ENCODE results near the gene ZNF892. TPM values are rescaled to one million over a fixed set of nuclear protein-coding genes. Genes with fewer than 3 reads are reported as not detected.

The ZNF892 gene
- total and polyA plus RNA-seq, 2 of the 8 experiments (the other 6 are each of a cell fraction or from before 2014, with no cell fraction given), result 1.4 to 10.7 TPM

DNA sequence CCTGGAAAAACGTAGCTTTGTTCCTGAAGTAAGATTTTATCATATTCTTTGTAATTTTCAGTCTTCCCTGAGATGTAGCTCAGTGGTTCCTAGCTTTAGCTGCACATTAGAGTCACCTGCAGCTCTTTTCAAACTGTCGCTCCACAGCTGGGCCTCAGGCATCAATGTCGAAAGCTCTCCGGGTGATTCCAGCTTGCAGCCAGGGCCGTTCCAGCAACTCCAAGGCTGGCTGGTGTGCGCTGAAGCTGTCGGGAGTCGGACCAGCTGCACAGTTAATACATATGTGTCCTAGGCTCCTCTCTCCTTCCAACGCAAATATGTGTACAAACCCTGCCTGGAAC lies 42.3 kb upstream of the ZNF892 start:
- Histone ChIP-seq H3K4me1 (replicated peaks in 1 of 4; ENCODE audit: control insufficient read depth in 3 of 4, insufficient read depth in 4 of 4, low read length in 3 of 4) (peaks cover 0 to 2% (median 0%) of the 10 kb centered on the region in 4 experiments; a peak in 2 of 7 replicates), H2BK20ac (ENCODE audit: low read length) (no peak overlapping the region), H3K14ac (ENCODE audit: insufficient read length) (no peak overlapping the region), H3K4me3 (ENCODE audit: extremely low read depth in 1 of 4, insufficient read depth in 2 of 4, low read depth in 3 of 4, low read length in 4 of 4) (peak overlapping the region; percentile 87 to 100 (median 98)), H3K4me2 (ENCODE audit: insufficient read depth in 1 of 2, low read depth in 2 of 2, low read length in 2 of 2) (peak overlapping the region; percentile 89 to 93; a peak in 3 of 4 replicates), H4K5ac (ENCODE audit: insufficient read length, low read depth, low read length) (peak overlapping the region; percentile 70), H2BK12ac (ENCODE audit: low read depth, low read length) (no peak overlapping the region; the same call in 1 of the 2 replicates), H3K79me1 (ENCODE audit: low read depth, low read length) (no peaks in the 10 kb centered on the region), H3K56ac (replicated peaks; ENCODE audit: insufficient read length, low read depth, low read length) (peak overlapping the region; percentile 23), H4K91ac (replicated peaks; ENCODE audit: insufficient read length, low read length) (peak overlapping the region; percentile 82), H3K18ac (ENCODE audit: extremely low read depth, low read length) (no peak overlapping the region), H3K23ac (ENCODE audit: insufficient read length) (no peak overlapping the region), H4K20me1 (replicated peaks in 1 of 2; ENCODE audit: control insufficient read depth in 1 of 2, insufficient read depth in 2 of 2, low read length in 2 of 2) (no peaks in the 10 kb centered on the region), H3K4ac (replicated peaks; ENCODE audit: insufficient read length, low read depth, low read length) (no peak overlapping the region), H2AK5ac (ENCODE audit: low read depth, low read length) (no peak overlapping the region), H2BK120ac (replicated peaks; ENCODE audit: low read depth, low read length) (no peak overlapping the region), H3K9ac (replicated peaks in 1 of 4; ENCODE audit: extremely low read depth in 1 of 4, low read depth in 3 of 4, low read length in 3 of 4) (peak overlapping the region; percentile 73 to 97 (median 92)), H3K79me2 (ENCODE audit: control insufficient read depth in 1 of 2, insufficient read depth in 2 of 2, low read length in 2 of 2) (peaks cover 0 to 3% of the 10 kb centered on the region in 2 experiments; a peak in 1 of 4 replicates), H3K9me3 (ENCODE audit: insufficient read depth in 2 of 2, low read depth in 1 of 2, low read length in 1 of 2) (no peaks in the 10 kb centered on the region; a peak in 1 of 4 replicates), H4K8ac (ENCODE audit: extremely low read depth, insufficient read depth, low read length) (peak overlapping the region; percentile 99), H2AFZ (ENCODE audit: low read length) (peak overlapping the region; percentile 100), H3K36me3 (ENCODE audit: control insufficient read depth in 2 of 4, insufficient read depth in 4 of 4, low read length in 3 of 4) (no peaks in the 10 kb centered on the region), H3K23me2 (ENCODE audit: low read depth, low read length) (peaks cover 11% of the 10 kb centered on the region), H3K27me3 (replicated peaks in 1 of 4; ENCODE audit: control insufficient read depth in 3 of 4, extremely low read depth in 1 of 4, insufficient read depth in 3 of 4, low read length in 3 of 4) (no peaks in the 10 kb centered on the region; a peak in 1 of 7 replicates), H2BK15ac (ENCODE audit: low read length) (no peak overlapping the region), H3K27ac (ENCODE audit: low read depth, low read length) (peak overlapping the region; percentile 97), H2BK5ac (ENCODE audit: low read depth, low read length) (peak overlapping the region; percentile 81; the same call in 1 of the 2 replicates)
- DNase-seq (ENCODE audit: low read depth in 1 of 2, low spot score in 2 of 2) (no peak), FAIRE-seq (no peak)
- 7% methylated on average over 9 of the region's 9 CpGs; no CpG with 5 or more reads in 1 of the 2 experiments for WGBS, 2 experiments (ENCODE audit: extremely low coverage in 1 of 2, insufficient coverage in 1 of 2, insufficient read length in 1 of 2, insufficient replicate concordance in 2 of 2, low coverage in 1 of 2, low lambda C conversion rate in 2 of 2, missing lambda C conversion rate in 1 of 2)
- ChIA-PET POLR2A (ENCODE audit: partially characterized antibody) (interaction anchor here (0.6 to 1.3 kb wide), 4 partner anchors 41 to 76 kb away, joined by 3 to 10 read pairs (median 4); partner anchors contain the start of gene MRPS5), CTCF (ENCODE audit: partially characterized antibody) (interaction anchor here (0.6 to 0.8 kb wide), 2 partner anchors 55 to 88 kb away, joined by 3 read pairs; no protein-coding TSS in a partner anchor)
- no peak for TF ChIP-seq RBBP5 (IDR thresholded peaks at IDR 0.05; ENCODE audit: borderline replicate concordance, low read depth, low read length)
- TF ChIP-seq GTF2F1 (IDR thresholded peaks at IDR 0.05; ENCODE audit: borderline replicate concordance, low read depth, low read length), result no peak
- TF ChIP-seq HDAC2 (IDR thresholded peaks at IDR 0.05; ENCODE audit: borderline replicate concordance in 1 of 2, low read depth in 2 of 2, low read length in 2 of 2), result no peak
- no peak for TF ChIP-seq CTBP2 (IDR thresholded peaks at IDR 0.05; ENCODE audit: borderline replicate concordance, insufficient read depth, insufficient read length, low read length)
